ENCODE data around the gene TRIP12. TPM values are rescaled to one million over a fixed set of nuclear protein-coding genes. Genes with fewer than 3 reads are reported as not detected.

The TRIP12 gene
- total and polyA plus RNA-seq, 2 donors (not counting 1 experiment from before 2014, with no cell fraction given): 30.9 to 274 TPM

- Mint-ChIP-seq H3K27ac (no peak overlapping the region), H3K9me3 (ENCODE audit: insufficient read depth) (no peaks in the 10 kb centered on the region), H3K27me3 (no peaks in the 10 kb centered on the region), H3K4me1 (peaks cover 16% of the 10 kb centered on the region), H3K4me3 (no peak overlapping the region)
- Histone ChIP-seq H3K9me3 (ENCODE audit: control extremely low read depth in 1 of 3, control insufficient read depth in 2 of 3, insufficient read depth in 1 of 3, low read length in 2 of 3) (no peaks in the 10 kb centered on the region), H3K27me3 (replicated peaks in 1 of 4; ENCODE audit: control extremely low read depth in 1 of 4, control insufficient read depth in 3 of 4, insufficient read depth in 4 of 4, low read length in 3 of 4) (no peaks in the 10 kb centered on the region), H2AFZ (ENCODE audit: insufficient read depth, low read depth, low read length, poor library complexity, severe bottlenecking) (no peak overlapping the region), H3K27ac (ENCODE audit: low read length in 2 of 2) (no peak overlapping the region), H3K4me3 (ENCODE audit: control extremely low read depth in 1 of 5, extremely low read depth in 1 of 5, insufficient read depth in 1 of 5, low read depth in 2 of 5, low read length in 4 of 5) (no peak overlapping the region), H3K36me3 (replicated peaks in 1 of 2; ENCODE audit: control extremely low read depth in 1 of 2, control insufficient read depth in 1 of 2, extremely low read depth in 1 of 2, insufficient read depth in 2 of 2, low read length in 1 of 2) (peaks cover 22 to 88% of the 10 kb centered on the region in 2 experiments), H3K4me2 (replicated peaks; ENCODE audit: low read depth, low read length, poor library complexity, severe bottlenecking) (no peak overlapping the region), H4K20me1 (ENCODE audit: control insufficient read depth, insufficient read depth, low read length, poor library complexity, severe bottlenecking) (no peaks in the 10 kb centered on the region), H3K4me1 (ENCODE audit: control insufficient read depth in 2 of 2, insufficient read depth in 2 of 2, low read length in 2 of 2) (peaks cover 6 to 12% of the 10 kb centered on the region in 2 donors), H3K9ac (ENCODE audit: low read length) (no peak overlapping the region), H3K79me2 (ENCODE audit: control insufficient read depth, insufficient read depth, low read length) (no peaks in the 10 kb centered on the region)
- intact Hi-C loops (cut with micrococcal nuclease): no loop called here
- ChIA-PET CTCF (interaction anchor here (0.7 to 1.3 kb wide), 2 partner anchors 15 to 27 kb away, joined by 3 read pairs; no protein-coding TSS in a partner anchor), POLR2A (no interaction called here)
- TF ChIP-seq CTCF (IDR thresholded peaks at IDR 0.05) (no peak), EZH2 (IDR thresholded peaks at IDR 0.05; ENCODE audit: borderline replicate concordance, insufficient read depth, low read depth, low read length, poor library complexity, severe bottlenecking) (no peak)
- ATAC-seq (ENCODE audit: low read depth) (no peak), DNase-seq (no peak)
- no CpG with 5 or more reads among the region's 1 CpG for WGBS (ENCODE audit: insufficient coverage)
Measured at GRCh38 chr2:229774237-229774636, 147.6 kb downstream of the TRIP12 start.

- no peak for TF ChIP-seq CTCF (IDR thresholded peaks at IDR 0.05)
- no peak for DNase-seq
- Mint-ChIP-seq H3K27me3 (no peaks in the 10 kb centered on the region), H3K9me3 (ENCODE audit: insufficient read depth) (no peaks in the 10 kb centered on the region), H3K27ac (no peak overlapping the region), H3K4me3 (no peak overlapping the region), H3K4me1 (no peaks in the 10 kb centered on the region)
- Histone ChIP-seq H3K4me2 (replicated peaks; ENCODE audit: low read depth, low read length, poor library complexity, severe bottlenecking) (no peak overlapping the region), H3K27me3 (replicated peaks in 1 of 4; ENCODE audit: control extremely low read depth in 1 of 4, control insufficient read depth in 3 of 4, insufficient read depth in 4 of 4, low read length in 3 of 4) (no peaks in the 10 kb centered on the region), H3K4me1 (ENCODE audit: control insufficient read depth in 2 of 2, insufficient read depth in 2 of 2, low read length in 2 of 2) (no peaks in the 10 kb centered on the region), H3K9ac (ENCODE audit: low read length) (no peak overlapping the region), H3K27ac (ENCODE audit: low read length in 2 of 2) (no peak overlapping the region), H3K36me3 (replicated peaks in 1 of 2; ENCODE audit: control extremely low read depth in 1 of 2, control insufficient read depth in 1 of 2, extremely low read depth in 1 of 2, insufficient read depth in 2 of 2, low read length in 1 of 2) (peaks cover 30 to 89% of the 10 kb centered on the region in 2 experiments), H3K9me3 (ENCODE audit: control extremely low read depth in 1 of 3, control insufficient read depth in 2 of 3, insufficient read depth in 1 of 3, low read length in 2 of 3) (no peaks in the 10 kb centered on the region), H4K20me1 (ENCODE audit: control insufficient read depth, insufficient read depth, low read length, poor library complexity, severe bottlenecking) (no peaks in the 10 kb centered on the region), H3K4me3 (ENCODE audit: control extremely low read depth in 1 of 5, extremely low read depth in 1 of 5, insufficient read depth in 1 of 5, low read depth in 2 of 5, low read length in 4 of 5) (no peak overlapping the region), H3K79me2 (ENCODE audit: control insufficient read depth, insufficient read depth, low read length) (no peaks in the 10 kb centered on the region), H2AFZ (ENCODE audit: insufficient read depth, low read depth, low read length, poor library complexity, severe bottlenecking) (no peak overlapping the region)
- ChIA-PET CTCF (no interaction called here), POLR2A (no interaction called here)
- intact Hi-C loops (cut with micrococcal nuclease): no loop called here
- no peak for ATAC-seq (ENCODE audit: low read depth)
- 100% methylated on average over 1 of the region's 1 CpG for WGBS (ENCODE audit: insufficient coverage)
Measured at GRCh38 chr2:229768235-229768634, 153.6 kb downstream of the TRIP12 start.
